ENCODE data around the gene SEC61G. TPM values are rescaled to one million over a fixed set of nuclear protein-coding genes. Genes with fewer than 3 reads are reported as not detected.

Gene SEC61G
- total and polyA plus RNA-seq, 9 donors = 138 to 210 (median 174) TPM

GRCh38 chr7:54728411-54728810 lies 30.6 kb downstream of the SEC61G start:
- H3K4me1 ChIP-seq (ENCODE audit: control insufficient read depth, insufficient read depth, low read length) = no peaks in the 10 kb centered on the region
- 26% methylated on average over 2 of the region's 4 CpGs for WGBS (ENCODE audit: insufficient coverage)
- no peak overlapping the region for H3K4me3 ChIP-seq (ENCODE audit: low read length)
- no peaks in the 10 kb centered on the region for H3K9me3 ChIP-seq (replicated peaks; ENCODE audit: control insufficient read depth, low read depth, low read length)
- H3K27ac ChIP-seq (ENCODE audit: low read length) = no peak overlapping the region
- H3K36me3 ChIP-seq (ENCODE audit: control insufficient read depth, insufficient read depth, low read length) = no peaks in the 10 kb centered on the region
- H3K27me3 ChIP-seq (ENCODE audit: control insufficient read depth, insufficient read depth, low read length) = no peaks in the 10 kb centered on the region
- no peak for DNase-seq

- DNase-seq = no peak
- H3K4me3 ChIP-seq (ENCODE audit: low read length) = no peak overlapping the region
- 100% methylated on average over 3 of the region's 7 CpGs for WGBS (ENCODE audit: insufficient coverage)
These were observed 33.8 kb downstream of the SEC61G start for GRCh38 chr7:54725255-54725654.

GRCh38 chr7:54722502-54722901 lies 36.5 kb downstream of the SEC61G start:
- no peaks in the 10 kb centered on the region for H3K27me3 ChIP-seq (ENCODE audit: control insufficient read depth, insufficient read depth, low read length)
- WGBS (ENCODE audit: insufficient coverage) = 50% methylated on average over 1 of the region's 1 CpG
- H3K9me3 ChIP-seq (replicated peaks; ENCODE audit: control insufficient read depth, low read depth, low read length) = no peaks in the 10 kb centered on the region
- no peaks in the 10 kb centered on the region for H3K4me1 ChIP-seq (ENCODE audit: control insufficient read depth, insufficient read depth, low read length)
- H3K4me3 ChIP-seq (ENCODE audit: low read length) = no peak overlapping the region
- no peak overlapping the region for H3K27ac ChIP-seq (ENCODE audit: low read length)
- no peak for DNase-seq
- H3K36me3 ChIP-seq (ENCODE audit: control insufficient read depth, insufficient read depth, low read length) = no peaks in the 10 kb centered on the region

More at GRCh38 chr7:54725255-54725654, 33.8 kb downstream of the SEC61G start:
- Histone ChIP-seq H3K27ac (ENCODE audit: low read length) (no peak overlapping the region), H3K36me3 (ENCODE audit: control insufficient read depth, insufficient read depth, low read length) (no peaks in the 10 kb centered on the region), H3K9me3 (replicated peaks; ENCODE audit: control insufficient read depth, low read depth, low read length) (no peaks in the 10 kb centered on the region), H3K27me3 (ENCODE audit: control insufficient read depth, insufficient read depth, low read length) (no peaks in the 10 kb centered on the region), H3K4me1 (ENCODE audit: control insufficient read depth, insufficient read depth, low read length) (no peaks in the 10 kb centered on the region)

GRCh38 chr7:54722026-54722425 lies 37.0 kb downstream of the SEC61G start:
- H3K27ac ChIP-seq (ENCODE audit: low read length) = no peak overlapping the region
- H3K36me3 ChIP-seq (ENCODE audit: control insufficient read depth, insufficient read depth, low read length) = no peaks in the 10 kb centered on the region
- DNase-seq = no peak
- no peaks in the 10 kb centered on the region for H3K27me3 ChIP-seq (ENCODE audit: control insufficient read depth, insufficient read depth, low read length)
- H3K9me3 ChIP-seq (replicated peaks; ENCODE audit: control insufficient read depth, low read depth, low read length) = no peaks in the 10 kb centered on the region
- 78% methylated on average over 3 of the region's 9 CpGs for WGBS (ENCODE audit: insufficient coverage)
- H3K4me3 ChIP-seq (ENCODE audit: low read length) = no peak overlapping the region
- no peaks in the 10 kb centered on the region for H3K4me1 ChIP-seq (ENCODE audit: control insufficient read depth, insufficient read depth, low read length)

GRCh38 chr7:54719974-54720373 lies 39.0 kb downstream of the SEC61G start:
- H3K4me3 ChIP-seq (ENCODE audit: low read length) = no peak overlapping the region
- DNase-seq = no peak
- WGBS (ENCODE audit: insufficient coverage) = 88% methylated on average over 4 of the region's 4 CpGs
- H3K36me3 ChIP-seq (ENCODE audit: control insufficient read depth, insufficient read depth, low read length) = no peaks in the 10 kb centered on the region
- H3K4me1 ChIP-seq (ENCODE audit: control insufficient read depth, insufficient read depth, low read length) = no peaks in the 10 kb centered on the region
- no peaks in the 10 kb centered on the region for H3K9me3 ChIP-seq (replicated peaks; ENCODE audit: control insufficient read depth, low read depth, low read length)
- no peak overlapping the region for H3K27ac ChIP-seq (ENCODE audit: low read length)
- H3K27me3 ChIP-seq (ENCODE audit: control insufficient read depth, insufficient read depth, low read length) = no peaks in the 10 kb centered on the region

GRCh38 chr7:54719425-54719824 lies 39.6 kb downstream of the SEC61G start:
- H3K4me1 ChIP-seq (ENCODE audit: control insufficient read depth, insufficient read depth, low read length) = no peaks in the 10 kb centered on the region
- H3K36me3 ChIP-seq (ENCODE audit: control insufficient read depth, insufficient read depth, low read length) = no peaks in the 10 kb centered on the region
- no peaks in the 10 kb centered on the region for H3K27me3 ChIP-seq (ENCODE audit: control insufficient read depth, insufficient read depth, low read length)
- no peak overlapping the region for H3K4me3 ChIP-seq (ENCODE audit: low read length)
- no peak overlapping the region for H3K27ac ChIP-seq (ENCODE audit: low read length)
- no peak for DNase-seq
- no peaks in the 10 kb centered on the region for H3K9me3 ChIP-seq (replicated peaks; ENCODE audit: control insufficient read depth, low read depth, low read length)

- H3K4me3 ChIP-seq (ENCODE audit: low read length) = no peak overlapping the region
- no peaks in the 10 kb centered on the region for H3K36me3 ChIP-seq (ENCODE audit: control insufficient read depth, insufficient read depth, low read length)
- no peaks in the 10 kb centered on the region for H3K27me3 ChIP-seq (ENCODE audit: control insufficient read depth, insufficient read depth, low read length)
- no peaks in the 10 kb centered on the region for H3K4me1 ChIP-seq (ENCODE audit: control insufficient read depth, insufficient read depth, low read length)
- no peak for DNase-seq
- no peak overlapping the region for H3K27ac ChIP-seq (ENCODE audit: low read length)
- WGBS (ENCODE audit: insufficient coverage) = 100% methylated on average over 3 of the region's 4 CpGs
- no peaks in the 10 kb centered on the region for H3K9me3 ChIP-seq (replicated peaks; ENCODE audit: control insufficient read depth, low read depth, low read length)
These were observed 46.2 kb downstream of the SEC61G start for GRCh38 chr7:54712820-54713219.

- 76% methylated on average over 2 of the region's 2 CpGs for WGBS (ENCODE audit: insufficient coverage)
- Histone ChIP-seq H3K27me3 (ENCODE audit: control insufficient read depth, insufficient read depth, low read length) (no peaks in the 10 kb centered on the region), H3K4me3 (ENCODE audit: low read length) (no peak overlapping the region), H3K36me3 (ENCODE audit: control insufficient read depth, insufficient read depth, low read length) (no peaks in the 10 kb centered on the region), H3K9me3 (replicated peaks; ENCODE audit: control insufficient read depth, low read depth, low read length) (no peaks in the 10 kb centered on the region), H3K4me1 (ENCODE audit: control insufficient read depth, insufficient read depth, low read length) (no peaks in the 10 kb centered on the region), H3K27ac (ENCODE audit: low read length) (no peak overlapping the region)
- DNase-seq = no peak
These were observed 47.0 kb downstream of the SEC61G start for GRCh38 chr7:54711900-54712595.

- H3K4me1 ChIP-seq (ENCODE audit: control insufficient read depth, insufficient read depth, low read length) = no peaks in the 10 kb centered on the region
- no peaks in the 10 kb centered on the region for H3K36me3 ChIP-seq (ENCODE audit: control insufficient read depth, insufficient read depth, low read length)
- H3K9me3 ChIP-seq (replicated peaks; ENCODE audit: control insufficient read depth, low read depth, low read length) = no peaks in the 10 kb centered on the region
- WGBS (ENCODE audit: insufficient coverage) = 68% methylated on average over 1 of the region's 1 CpG
- no peak overlapping the region for H3K27ac ChIP-seq (ENCODE audit: low read length)
- no peaks in the 10 kb centered on the region for H3K27me3 ChIP-seq (ENCODE audit: control insufficient read depth, insufficient read depth, low read length)
- DNase-seq = no peak
- no peak overlapping the region for H3K4me3 ChIP-seq (ENCODE audit: low read length)
These were observed 49.7 kb downstream of the SEC61G start for GRCh38 chr7:54709283-54709682.

GRCh38 chr7:54705436-54705835 lies 53.6 kb downstream of the SEC61G start:
- Histone ChIP-seq H3K9me3 (replicated peaks; ENCODE audit: control insufficient read depth, low read depth, low read length) (no peaks in the 10 kb centered on the region), H3K27ac (ENCODE audit: low read length) (no peak overlapping the region), H3K27me3 (ENCODE audit: control insufficient read depth, insufficient read depth, low read length) (no peaks in the 10 kb centered on the region), H3K36me3 (ENCODE audit: control insufficient read depth, insufficient read depth, low read length) (no peaks in the 10 kb centered on the region), H3K4me3 (ENCODE audit: low read length) (no peak overlapping the region), H3K4me1 (ENCODE audit: control insufficient read depth, insufficient read depth, low read length) (no peaks in the 10 kb centered on the region)
- peak; percentile 3 for DNase-seq
- WGBS (ENCODE audit: insufficient coverage) = 43% methylated on average over 3 of the region's 4 CpGs

- H3K4me3 ChIP-seq (ENCODE audit: low read length) = no peak overlapping the region
- WGBS (ENCODE audit: insufficient coverage) = no CpG with 5 or more reads among the region's 2 CpGs
- H3K9me3 ChIP-seq (replicated peaks; ENCODE audit: control insufficient read depth, low read depth, low read length) = no peaks in the 10 kb centered on the region
- H3K36me3 ChIP-seq (ENCODE audit: control insufficient read depth, insufficient read depth, low read length) = no peaks in the 10 kb centered on the region
- no peaks in the 10 kb centered on the region for H3K4me1 ChIP-seq (ENCODE audit: control insufficient read depth, insufficient read depth, low read length)
- no peak overlapping the region for H3K27ac ChIP-seq (ENCODE audit: low read length)
- no peaks in the 10 kb centered on the region for H3K27me3 ChIP-seq (ENCODE audit: control insufficient read depth, insufficient read depth, low read length)
- DNase-seq = no peak
These were observed 54.2 kb downstream of the SEC61G start for GRCh38 chr7:54704851-54705250.

All from muscle of leg (tissue), 11 donors.